OCI-LY3 (cell line): ENCODE data around the gene NKX3-2.

Experiments
- H2AFZ ChIP-seq: fragments of 200-600, 300-600 bp; shearing (Covaris generic); 2 replicates; pipeline ENCODE4 v1.6.0; 2014; ENCODE audit warnings: antibody characterized with exemption, low read depth, low read length
- H3K27ac ChIP-seq: fragments of 200-600, 300-600 bp; sonication (generic); 2 replicates; pipeline ENCODE4 v1.5.1; 2014; ENCODE audit warnings: mild to moderate bottlenecking, low read length, moderate library complexity, mixed read lengths
- H3K27me3 ChIP-seq: fragments of 200-600, 300-600 bp; sonication (generic); 2 replicates; pipeline ENCODE4 v1.6.1; 2014; ENCODE audit warnings: low read depth, low read length, mixed read lengths
- H3K36me3 ChIP-seq: fragments of 200-600, 300-600 bp; sonication (generic); replicated peaks from 2 replicates; pipeline ENCODE3; 2014; ENCODE audit warnings: low read depth, low read length, mixed read lengths
- H3K4me1 ChIP-seq: fragments of 300-600, 200-600 bp; sonication (generic); 2 replicates; pipeline ENCODE4 v1.6.1; 2014; ENCODE audit warnings: low read length, mixed read lengths
- H3K4me2 ChIP-seq: fragments of 200-600, 300-600 bp; sonication (generic); 2 replicates; pipeline ENCODE4 v1.6.1; 2014; ENCODE audit warnings: low read length, mixed read lengths
- H3K4me3 ChIP-seq: fragments of 300-600, 200-600 bp; sonication (generic); 2 replicates; pipeline ENCODE4 v1.5.1; 2014; ENCODE audit warnings: antibody characterized with exemption, mild to moderate bottlenecking, low read length, moderate library complexity
- H3K79me2 ChIP-seq: fragments of 300-600, 200-600 bp; shearing (Covaris generic); 2 replicates; pipeline ENCODE4 v1.6.1; 2014; ENCODE audit warnings: mild to moderate bottlenecking, low read length, mixed read lengths
- H3K9ac ChIP-seq: fragments of 300-600, 200-600 bp; shearing (Covaris generic); 2 replicates; pipeline ENCODE4 v1.6.0; 2014; ENCODE audit warnings: mild to moderate bottlenecking, low read length, moderate library complexity
- H3K9me3 ChIP-seq: fragments of 200-600, 300-600 bp; shearing (Covaris generic); 2 replicates; pipeline ENCODE4 v1.6.1; 2014; ENCODE audit warnings: low read length, mixed read lengths; ENCODE audit not compliant: insufficient read depth
- H4K20me1 ChIP-seq: fragments of 200-600, 300-600 bp; sonication (generic); 2 replicates; pipeline ENCODE4 v1.6.1; 2016; ENCODE audit warnings: low read length, mixed read lengths; ENCODE audit not compliant: insufficient read depth
- CTCF ChIP-seq: fragments of 200-600, 300-600 bp; sonication (generic); IDR thresholded peaks from 2 replicates; pipeline ENCODE4 v1.5.1; 2014; ENCODE audit warnings: antibody characterized with exemption, low read length, low read depth
- EZH2phosphoT487 ChIP-seq: fragments of 200-600 bp; shearing (Covaris generic); IDR thresholded peaks from 2 replicates; pipeline ENCODE4 v1.6.1; 2018; ENCODE audit warnings: antibody characterized with exemption, mixed run types, low read depth

The NKX3-2 gene

GRCh38 chr4:13509442-13509841, 34.9 kb downstream of the NKX3-2 start:
- Histone ChIP-seq H3K9ac (no peak overlapping the region), H2AFZ (no peak overlapping the region), H3K4me2 (no peak overlapping the region), H3K27ac (no peak overlapping the region), H3K27me3 (no peaks in the 10 kb centered on the region), H3K9me3 (no peaks in the 10 kb centered on the region), H3K4me1 (no peaks in the 10 kb centered on the region), H4K20me1 (no peaks in the 10 kb centered on the region), H3K36me3 (no peaks in the 10 kb centered on the region), H3K4me3 (no peak overlapping the region), H3K79me2 (no peaks in the 10 kb centered on the region)
- TF ChIP-seq EZH2phosphoT487 (no peak), CTCF (no peak)

GRCh38 chr4:13504374-13504773, 39.9 kb downstream of the NKX3-2 start:
- Histone ChIP-seq H3K36me3 (no peaks in the 10 kb centered on the region), H3K79me2 (no peaks in the 10 kb centered on the region), H3K27ac (no peak overlapping the region)

GRCh38 chr4:13498469-13498868, 45.8 kb downstream of the NKX3-2 start:
- Histone ChIP-seq H2AFZ (no peak overlapping the region), H3K27me3 (no peaks in the 10 kb centered on the region), H3K27ac (no peak overlapping the region)

More at GRCh38 chr4:13504374-13504773, 39.9 kb downstream of the NKX3-2 start:
- Histone ChIP-seq H3K27me3 (no peaks in the 10 kb centered on the region), H3K9ac (no peak overlapping the region), H4K20me1 (no peaks in the 10 kb centered on the region), H2AFZ (no peak overlapping the region), H3K4me2 (no peak overlapping the region), H3K4me1 (no peaks in the 10 kb centered on the region), H3K9me3 (no peaks in the 10 kb centered on the region), H3K4me3 (no peak overlapping the region)
- TF ChIP-seq EZH2phosphoT487 (no peak), CTCF (no peak)

GRCh38 chr4:13496605-13497004, 47.7 kb downstream of the NKX3-2 start:
- H3K4me2 ChIP-seq = no peak overlapping the region
- no peak overlapping the region for H3K27ac ChIP-seq
- H3K27me3 ChIP-seq = no peaks in the 10 kb centered on the region
- H3K36me3 ChIP-seq = no peaks in the 10 kb centered on the region
- H4K20me1 ChIP-seq = no peaks in the 10 kb centered on the region
- H3K9ac ChIP-seq = no peak overlapping the region
- peaks cover 6% of the 10 kb centered on the region for H3K4me1 ChIP-seq
- no peak overlapping the region for H2AFZ ChIP-seq
- TF ChIP-seq CTCF = no peak
- no peak for TF ChIP-seq EZH2phosphoT487
- H3K9me3 ChIP-seq = no peaks in the 10 kb centered on the region
- H3K79me2 ChIP-seq = no peaks in the 10 kb centered on the region
- no peak overlapping the region for H3K4me3 ChIP-seq

More at GRCh38 chr4:13498469-13498868, 45.8 kb downstream of the NKX3-2 start:
- peaks cover 6% of the 10 kb centered on the region for H3K4me1 ChIP-seq
- no peak for TF ChIP-seq CTCF
- TF ChIP-seq EZH2phosphoT487 = no peak
- H4K20me1 ChIP-seq = no peaks in the 10 kb centered on the region
- H3K79me2 ChIP-seq = no peaks in the 10 kb centered on the region
- no peak overlapping the region for H3K4me3 ChIP-seq
- H3K36me3 ChIP-seq = no peaks in the 10 kb centered on the region
- H3K4me2 ChIP-seq = no peak overlapping the region
- no peaks in the 10 kb centered on the region for H3K9me3 ChIP-seq
- no peak overlapping the region for H3K9ac ChIP-seq
